Measurements from ENCODE around the gene SIGLEC6.

DNA sequence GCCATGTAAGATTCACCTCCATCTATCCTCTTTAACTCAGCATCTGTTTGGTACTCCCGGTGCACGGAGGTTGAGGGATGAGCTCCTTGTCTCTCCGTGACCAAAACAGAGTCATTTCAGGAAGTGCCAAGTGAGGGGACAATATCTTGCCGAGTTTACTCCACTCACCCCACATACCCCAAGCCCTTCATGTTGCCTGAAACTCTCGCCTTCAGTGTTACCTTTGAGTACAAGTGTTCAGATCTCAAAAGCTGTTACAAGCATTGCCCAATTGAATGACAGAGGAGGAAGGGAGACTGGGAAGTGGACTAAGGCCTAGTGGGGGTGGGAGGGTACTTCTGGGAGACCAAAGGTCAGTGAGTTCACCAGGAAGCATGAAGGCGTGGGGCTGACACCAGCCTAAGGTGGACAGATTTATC is 23.8 kb downstream of the SIGLEC6 start:
- no peak for TF ChIP-seq CTCF (IDR thresholded peaks at IDR 0.05)
- no peak for TF ChIP-seq EP300 (IDR thresholded peaks at IDR 0.05; ENCODE audit: low read depth)
- no peak for TF ChIP-seq POLR2AphosphoS5 (IDR thresholded peaks at IDR 0.05)

Measured in transverse colon (tissue), 4 donors.